Kidney capillary endothelial cell (primary cell): ENCODE data around the gene LVRN.

Source experiments
- DNase-seq: peaks from one replicate; pipeline ENCODE4 v3.0.0-alpha.2; 2018; ENCODE audit warnings: low spot score

The LVRN gene

DNA sequence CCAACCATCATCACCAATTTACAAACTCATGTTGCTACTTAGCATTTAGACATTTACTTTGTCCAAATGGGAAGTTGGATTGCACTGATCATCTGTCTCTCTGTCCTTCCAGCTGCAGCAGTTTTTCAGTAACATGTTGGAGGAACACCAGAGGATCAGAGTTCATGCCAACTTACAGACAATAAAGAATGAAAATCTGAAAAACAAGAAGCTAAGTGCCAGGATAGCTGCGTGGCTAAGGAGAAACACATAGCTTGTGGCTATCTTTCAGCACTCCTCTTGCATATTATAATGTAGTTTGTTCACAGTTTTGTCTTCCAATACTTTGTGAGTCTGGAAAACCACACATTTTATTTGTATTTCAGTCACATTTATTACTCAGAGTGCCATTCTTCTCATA is 63.6 kb downstream of the LVRN start:
- no peak for DNase-seq

DNA sequence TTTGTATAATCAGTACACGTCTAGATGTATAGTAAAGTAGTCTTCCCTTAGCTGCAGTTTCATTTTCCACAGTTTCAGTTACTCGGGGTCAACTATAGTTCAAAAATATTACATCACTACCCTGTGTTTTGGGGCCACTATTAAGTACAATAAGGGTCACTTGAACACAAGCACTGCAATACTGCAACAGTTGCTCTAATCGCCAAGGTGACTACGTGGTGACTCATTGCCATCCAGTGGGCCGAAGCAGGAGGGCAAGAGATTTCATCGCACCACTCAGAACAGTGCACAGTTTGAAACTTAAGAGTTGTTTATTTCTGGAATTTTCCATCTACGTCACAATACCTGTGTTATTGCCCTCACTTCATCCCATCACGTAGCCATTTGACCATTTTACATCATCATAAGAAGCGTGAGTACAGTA is 69.8 kb downstream of the LVRN start, which contains the start of gene ARL14EPL:
Gene ARL14EPL (plus strand): TSS at position 379 of the 424 bp plus-strand sequence. CDS start 18,994 bp downstream, outside the sequence.
- peak; percentile 65 for DNase-seq

DNA sequence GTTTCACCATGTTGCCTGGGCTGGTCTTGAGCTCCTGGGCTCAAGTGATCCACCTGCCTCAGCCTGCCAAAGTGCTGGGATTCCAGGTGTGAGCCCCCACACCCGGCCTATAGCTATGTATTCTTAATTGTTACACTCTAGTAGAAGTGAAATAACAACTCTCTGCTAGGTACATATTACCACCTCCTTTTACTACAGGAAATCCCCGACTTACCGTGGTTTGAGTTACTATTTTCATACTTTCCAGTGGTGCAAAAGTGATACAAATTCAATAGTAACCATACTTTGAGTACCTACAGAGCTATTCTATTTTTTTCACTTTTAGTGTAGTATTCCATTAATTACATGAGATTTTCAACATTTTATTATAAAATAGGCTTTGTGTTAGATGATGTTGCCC is 70.7 kb downstream of the LVRN start:
- no peak for DNase-seq

DNA sequence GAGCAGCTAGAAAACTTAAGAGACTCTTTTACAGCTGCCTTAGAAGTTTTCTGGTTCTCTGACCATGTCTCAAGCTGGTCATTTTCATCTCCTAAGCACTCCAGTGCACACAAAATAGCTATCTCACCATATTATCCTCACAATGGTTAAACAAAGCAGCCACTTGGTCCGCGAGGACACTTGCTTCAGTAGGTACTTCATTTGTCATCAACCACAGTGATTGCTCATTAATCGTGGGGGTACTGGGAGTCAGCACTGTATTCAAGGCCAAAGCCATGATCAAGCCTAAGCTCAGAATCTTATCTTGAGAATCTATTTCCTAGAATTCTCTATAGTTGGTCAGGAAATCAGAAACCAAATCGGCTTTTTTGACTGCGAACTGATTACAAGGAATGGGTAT is 72.8 kb downstream of the LVRN start:
- no peak for DNase-seq

DNA sequence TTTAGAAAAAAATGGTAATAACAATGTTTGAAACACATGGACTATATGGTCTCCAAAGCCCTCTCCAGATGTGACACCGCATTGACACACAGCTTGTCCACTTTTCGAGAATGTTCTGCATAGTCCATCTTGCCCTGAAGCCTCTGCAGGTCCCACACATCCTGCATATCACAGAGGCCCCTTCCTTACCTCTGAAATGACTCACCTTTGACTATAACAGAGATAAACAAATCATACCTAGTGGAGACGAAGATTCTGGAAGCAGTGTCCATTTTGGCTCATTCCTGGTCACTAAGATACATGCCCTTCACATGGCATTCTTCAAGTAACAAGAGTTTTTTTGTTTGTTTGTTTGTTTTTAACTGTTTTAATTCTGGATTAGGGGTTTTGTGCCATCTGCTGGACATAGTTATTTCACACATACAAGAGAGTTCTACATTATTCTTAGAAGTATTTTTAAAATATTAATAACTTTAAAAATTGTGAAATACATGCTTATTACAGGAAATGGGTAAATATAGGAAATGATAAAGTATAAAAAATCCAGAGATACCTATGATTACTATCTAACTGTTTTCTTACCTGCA is 75.1 kb downstream of the LVRN start:
- DNase-seq, result no peak

DNA sequence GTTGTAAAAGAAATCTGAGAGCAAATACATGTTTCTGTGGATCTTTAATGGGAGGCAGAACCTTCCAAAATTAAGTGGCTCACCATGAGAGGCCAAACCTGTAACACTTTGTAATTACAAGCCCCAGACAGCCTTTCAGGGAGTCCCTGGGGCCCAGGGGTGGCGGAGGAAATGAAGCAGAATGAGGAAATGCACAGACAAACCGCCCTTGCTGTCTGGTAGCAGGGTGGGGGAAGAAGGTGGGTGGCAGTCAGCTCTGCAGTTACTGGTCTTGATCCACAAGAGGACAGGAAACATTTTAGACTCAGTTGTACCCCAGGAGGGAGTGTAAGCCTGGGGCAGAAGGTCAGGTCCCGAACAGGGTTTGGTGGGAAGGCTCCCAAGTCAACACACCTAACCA is 76.5 kb downstream of the LVRN start:
- no peak for DNase-seq

DNA sequence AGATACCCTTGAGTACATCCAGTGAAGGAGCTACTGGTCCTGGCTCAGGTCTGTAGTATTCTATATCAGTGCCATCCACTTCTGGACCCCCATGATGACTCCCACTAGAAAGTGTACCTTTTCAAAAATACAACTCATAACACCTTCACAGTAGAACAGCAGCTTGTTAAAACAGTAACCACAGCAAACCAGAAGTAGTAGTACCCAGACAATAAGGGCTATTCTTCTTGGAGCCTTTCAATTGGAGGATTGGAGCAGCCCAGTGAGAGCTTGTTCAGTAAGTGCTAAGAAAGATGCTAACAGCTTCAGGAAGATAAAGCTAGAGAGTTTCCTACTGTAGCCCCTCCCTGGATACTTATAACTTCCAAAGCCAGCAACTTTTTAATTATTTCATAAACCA is 80.1 kb downstream of the LVRN start:
- no peak for DNase-seq

DNA sequence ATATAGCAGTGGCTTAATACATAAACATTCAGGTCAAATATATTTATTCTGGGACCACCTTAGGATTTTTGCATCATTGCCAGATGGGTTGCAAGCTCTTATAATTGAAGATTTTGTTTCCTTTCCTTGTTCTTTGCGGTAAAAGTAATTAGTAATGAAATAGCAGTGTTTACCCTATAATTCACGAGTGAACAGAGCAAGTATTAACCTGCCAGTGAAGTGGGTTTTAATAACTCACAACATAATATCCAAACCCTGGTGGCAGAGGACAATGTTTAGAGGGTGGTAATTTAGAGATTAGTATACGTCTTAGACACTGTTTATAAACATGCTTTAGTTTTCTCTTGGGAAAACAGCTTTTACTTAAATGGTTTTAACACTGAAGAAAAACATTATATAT is 81.8 kb downstream of the LVRN start:
- DNase-seq, result no peak

DNA sequence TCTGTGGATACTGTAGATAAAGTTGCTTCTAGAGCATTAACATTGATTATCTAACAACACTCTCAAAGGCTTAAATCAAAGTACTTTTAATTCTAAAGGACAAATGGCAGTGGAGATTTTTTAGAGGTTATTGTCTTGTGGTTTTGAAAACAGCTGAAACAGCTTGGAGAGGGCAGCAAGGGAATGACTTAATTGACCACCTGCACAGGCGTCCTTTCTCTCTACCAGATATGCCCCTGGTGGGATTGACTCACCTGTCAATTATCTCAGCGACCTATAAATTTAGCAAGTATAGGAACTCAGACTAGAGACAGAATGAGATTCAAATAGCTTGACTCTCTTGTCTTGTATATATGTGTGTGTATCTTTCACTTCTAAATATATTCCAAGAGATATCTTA is 83.5 kb downstream of the LVRN start:
- DNase-seq, result no peak

DNA sequence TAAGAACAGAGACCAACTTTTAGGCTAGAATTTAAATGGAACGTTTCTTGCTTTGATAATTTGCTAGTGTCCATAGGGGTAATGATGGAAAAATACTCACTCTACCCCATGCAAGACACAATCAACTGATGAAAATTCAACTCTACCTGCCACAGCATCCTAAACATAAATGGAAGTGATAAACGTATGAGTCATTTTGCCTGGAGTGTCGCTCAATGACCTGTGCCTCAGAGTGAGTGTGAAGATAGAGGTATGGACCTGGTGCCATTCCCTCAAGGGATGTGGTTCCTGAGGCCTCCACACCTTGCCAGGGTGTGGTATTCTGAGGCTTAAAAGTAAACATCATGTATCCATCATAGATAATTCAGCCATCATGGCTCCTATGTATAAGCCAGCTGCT is 84.0 kb downstream of the LVRN start:
- DNase-seq, result no peak

DNA sequence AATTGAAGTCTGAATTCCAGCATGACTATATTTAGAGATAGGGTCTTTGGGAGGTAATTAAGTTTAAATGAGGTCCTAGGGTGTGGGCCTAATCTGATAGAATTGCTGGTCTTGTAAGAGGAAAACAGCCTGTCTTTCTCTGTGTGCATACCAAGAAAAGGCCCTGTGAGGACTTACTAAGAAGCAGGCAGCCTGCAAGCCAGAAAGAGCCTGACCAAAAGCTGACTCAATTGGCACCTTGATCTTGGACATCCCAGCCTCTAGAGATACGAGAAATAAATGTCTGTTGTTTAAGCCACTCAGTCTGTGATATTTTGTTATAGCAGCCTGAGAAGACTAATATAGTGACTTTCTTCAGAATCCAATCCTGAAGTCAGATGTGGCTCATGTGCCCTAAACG is 84.5 kb downstream of the LVRN start:
- no peak for DNase-seq

DNA sequence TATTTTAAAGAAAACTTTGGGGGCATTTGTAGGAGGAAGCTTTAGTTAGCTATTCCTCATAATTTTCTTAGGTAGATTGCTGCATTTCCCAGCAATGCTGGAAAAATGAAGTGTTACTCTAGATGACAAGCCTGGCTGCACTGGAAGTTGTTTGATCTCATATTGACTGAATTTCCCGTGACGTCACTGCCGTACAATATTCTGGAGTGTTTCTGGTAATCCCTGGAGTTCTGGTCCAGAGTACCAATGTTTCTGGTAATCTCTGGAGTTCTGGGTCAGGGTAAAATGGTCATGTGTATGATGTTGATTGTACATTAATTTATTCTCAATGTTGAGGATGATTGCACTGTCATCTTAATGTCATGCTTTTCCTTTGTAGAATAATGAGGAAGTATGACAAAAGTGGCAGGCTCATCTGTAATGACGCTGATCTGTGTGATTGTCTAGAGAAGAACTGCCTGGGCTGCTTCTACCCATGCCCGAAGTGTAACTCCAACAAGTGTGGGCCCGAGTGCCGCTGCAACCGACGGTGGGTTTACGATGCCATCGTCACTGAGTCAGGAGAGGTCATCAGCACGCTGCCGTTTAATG is 96.2 kb downstream of the LVRN start:
- no peak for DNase-seq

DNA sequence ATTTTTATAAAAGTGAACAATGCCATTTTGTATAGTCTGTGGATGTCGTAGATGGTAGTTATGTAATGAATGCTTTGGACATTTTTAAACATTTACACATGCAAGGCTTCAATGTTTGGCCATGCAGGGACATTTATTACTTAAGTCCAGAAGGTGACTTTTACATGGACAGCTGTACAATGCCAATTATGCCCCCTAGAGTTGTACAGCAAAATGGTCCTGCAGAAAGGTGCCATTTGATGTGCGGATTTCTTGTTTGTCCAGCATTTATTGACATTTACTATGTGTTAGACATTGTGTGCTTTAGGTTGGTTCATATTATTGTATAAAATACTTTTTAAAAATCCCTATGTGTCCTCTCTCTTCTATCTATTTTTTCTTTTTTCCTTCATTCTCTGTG is 100.1 kb downstream of the LVRN start:
- DNase-seq, result no peak

DNA sequence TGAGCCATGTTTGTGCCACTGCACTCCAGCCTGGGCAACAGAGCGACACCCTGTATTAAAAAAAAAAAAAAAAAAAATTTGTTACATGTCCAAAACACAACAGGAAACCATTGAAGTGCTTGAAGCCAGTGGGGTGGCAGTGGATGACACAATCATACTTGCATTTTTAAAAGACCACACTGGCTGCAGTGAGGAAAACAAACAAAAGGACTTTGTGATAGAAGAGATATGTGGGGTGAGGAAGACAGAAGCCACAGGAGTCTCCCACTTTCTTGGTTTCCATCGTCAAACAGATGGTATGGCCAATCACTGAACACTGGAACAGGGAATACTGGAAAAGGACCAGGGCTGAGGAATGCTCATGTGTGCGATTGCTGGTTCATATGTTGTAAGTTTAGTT is 101.7 kb downstream of the LVRN start:
- DNase-seq, result no peak

DNA sequence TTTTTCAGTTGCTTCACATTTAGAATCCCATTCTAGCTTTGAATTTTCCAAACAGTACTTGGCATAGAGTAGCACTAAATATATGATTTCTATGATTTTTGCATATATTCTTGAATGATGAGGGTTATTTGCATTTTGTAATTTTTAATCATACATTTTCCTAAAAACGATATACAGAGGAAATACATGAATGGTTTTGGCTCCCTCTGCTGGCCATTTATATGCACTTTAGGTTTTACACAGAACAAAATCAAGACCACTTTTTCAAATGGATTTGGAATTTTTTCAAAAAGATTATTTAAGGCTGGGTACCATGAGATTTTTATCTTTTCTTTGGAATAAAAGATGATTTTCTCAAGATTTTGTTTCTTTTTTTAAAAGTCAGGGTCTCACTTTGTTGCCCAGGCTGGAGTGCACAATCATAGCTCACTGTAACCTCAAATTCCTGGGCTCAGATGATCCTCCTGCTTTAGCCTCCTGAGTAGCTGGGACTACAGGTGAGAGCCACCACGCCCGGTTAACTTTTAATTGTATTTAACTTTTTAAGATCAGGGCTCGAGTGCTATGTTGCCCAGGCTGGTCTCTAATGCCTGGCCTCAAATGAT is 105.9 kb downstream of the LVRN start:
- DNase-seq, result peak; percentile 55

DNA sequence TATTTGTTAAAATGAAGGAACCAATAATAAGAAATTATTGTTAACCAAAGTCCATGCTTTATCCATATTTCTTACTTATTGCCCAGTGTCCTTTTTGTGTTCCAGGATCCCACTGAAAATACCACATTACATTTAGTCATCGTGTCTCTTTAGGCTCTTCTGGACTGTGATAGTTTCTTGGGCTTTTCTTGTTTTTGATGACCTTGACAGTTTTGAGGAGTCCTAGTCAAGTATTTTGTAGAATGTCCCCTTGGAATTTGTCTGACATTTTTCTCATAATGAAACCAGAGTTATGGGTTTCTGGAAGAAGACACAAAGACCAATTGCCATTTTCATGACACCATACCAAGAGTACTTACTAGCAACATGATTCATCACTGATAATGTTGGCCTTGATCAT is 108.9 kb downstream of the LVRN start:
- no peak for DNase-seq

DNA sequence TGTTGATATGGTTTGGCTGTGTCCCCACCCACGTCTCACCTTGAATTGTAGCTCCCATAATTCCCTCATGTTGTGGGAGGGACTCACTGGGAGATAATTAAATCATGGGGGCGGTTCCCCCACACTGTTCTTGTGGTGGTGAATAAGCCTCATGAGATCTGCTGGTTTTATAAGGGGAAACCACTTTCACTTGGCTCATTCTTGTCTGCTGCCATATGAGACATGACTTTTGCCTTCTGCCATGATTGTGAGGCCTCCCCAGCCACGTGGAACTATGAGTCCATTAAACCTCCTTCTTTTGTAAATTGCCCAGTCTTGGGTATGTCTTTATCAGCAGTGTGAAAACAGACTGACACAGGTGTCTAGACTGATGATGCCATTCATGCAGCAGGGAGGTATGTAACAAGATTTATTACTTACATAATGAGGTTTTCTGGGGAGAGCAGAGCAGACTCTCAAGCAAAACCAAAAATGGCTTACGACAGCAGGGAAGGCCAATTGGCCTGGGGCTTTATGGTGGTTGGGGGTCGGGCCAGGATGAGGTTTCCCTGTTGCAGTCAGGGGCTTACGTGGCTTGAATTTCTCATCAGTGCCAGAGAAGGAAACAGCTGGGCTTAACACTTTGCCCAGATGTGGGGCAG is 113.0 kb downstream of the LVRN start:
- DNase-seq, result no peak

DNA sequence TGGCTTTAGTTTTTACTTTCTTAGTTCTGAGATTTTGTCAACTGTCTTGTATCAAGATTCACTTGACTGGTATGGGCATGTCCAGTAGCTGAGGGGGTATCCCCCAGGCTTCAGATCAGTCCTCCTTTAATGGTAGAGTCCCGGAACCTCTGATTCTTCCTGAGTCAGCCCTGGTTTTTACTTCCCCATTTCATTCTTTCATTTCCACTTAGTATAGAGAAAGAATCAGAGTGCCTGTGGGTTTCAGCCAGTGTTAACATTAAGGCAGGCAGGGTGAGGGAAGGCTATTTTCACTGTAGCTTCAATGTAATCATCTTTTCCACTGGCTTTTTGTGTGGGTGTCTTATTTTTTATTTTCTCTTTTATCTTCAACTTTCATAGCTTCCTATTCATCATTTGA is 114.2 kb downstream of the LVRN start:
- no peak for DNase-seq
